H1 (cell line): ENCODE data around the gene CXCL17.

Experiments used
- ASH2L ChIP-seq: fragments of 200-600, 300-600 bp; sonication (generic); IDR thresholded peaks from one replicate; pipeline ENCODE4 v1.7.1; 2017; ENCODE audit warnings: low read length
- CBX8 ChIP-seq: fragments of 300-800, 300-1000 bp; sonication (generic); IDR thresholded peaks from 2 replicates; pipeline ENCODE4 v1.7.1; 2016; ENCODE audit warnings: low read depth, low read length, borderline replicate concordance
- EP300 ChIP-seq, 2 experiments: IDR thresholded peaks; 1 replicate in 1 of 2; 2 replicates in 1 of 2; pipeline ENCODE4 v1.6.1; 2011 to 2012; ENCODE audit warnings: low read depth in 2 of 2, low read length in 2 of 2, mild to moderate bottlenecking in 2 of 2, borderline replicate concordance in 1 of 2, inconsistent platforms in 1 of 2, moderate library complexity in 1 of 2
- EZH2 ChIP-seq: fragments of 200-600 bp; sonication (generic); IDR thresholded peaks from 2 replicates; pipeline ENCODE4 v1.7.1; 2012; ENCODE audit warnings: low read depth, mild to moderate bottlenecking, moderate library complexity, low read length, inconsistent platforms; ENCODE audit not compliant: severe bottlenecking
- GABPA ChIP-seq: IDR thresholded peaks from 2 replicates; pipeline ENCODE4 v1.6.1; 2011; ENCODE audit warnings: mild to moderate bottlenecking, low read length, moderate library complexity, borderline replicate concordance; ENCODE audit not compliant: insufficient read depth
- JUN ChIP-seq: IDR thresholded peaks from 2 replicates; pipeline ENCODE4 v1.6.1; 2011; ENCODE audit warnings: low read depth, mild to moderate bottlenecking, improper control_type of control experiment, low read length
- RFX5 ChIP-seq: IDR thresholded peaks from 2 replicates; pipeline ENCODE4 v1.6.1; 2011; ENCODE audit warnings: low read depth, low read length, improper control_type of control experiment, borderline replicate concordance
- RNF2 ChIP-seq: fragments of 200-900, 300-1000 bp; sonication (generic); IDR thresholded peaks from 2 replicates; pipeline ENCODE4 v1.7.1; 2016; ENCODE audit warnings: borderline replicate concordance, low read depth, mild to moderate bottlenecking, antibody characterized with exemption, low read length; ENCODE audit not compliant: poor library complexity, severe bottlenecking; ENCODE audit errors: missing control alignments
- RXRA ChIP-seq: IDR thresholded peaks from 2 replicates; pipeline ENCODE4 v1.6.1; 2011; ENCODE audit warnings: low read depth, mild to moderate bottlenecking, low read length, moderate library complexity; ENCODE audit not compliant: insufficient read depth
- TAF1 ChIP-seq: IDR thresholded peaks from 2 replicates; pipeline ENCODE4 v1.6.1; 2011; ENCODE audit warnings: mild to moderate bottlenecking, low read depth, low read length
- TF ChIP-seq, protein P1 (sequence below), 3 experiments: IDR thresholded peaks; 1 replicate in 2 of 3; 2 replicates in 1 of 3; pipeline versions ENCODE4 v1.5.1 to v1.6.1; 2011; ENCODE audit warnings: low read length in 3 of 3, mild to moderate bottlenecking in 3 of 3, inconsistent platforms in 2 of 3, low read depth in 1 of 3, moderate library complexity in 1 of 3; ENCODE audit not compliant: insufficient read depth in 1 of 3; ENCODE audit errors: control extremely low read depth in 1 of 3

DNA sequence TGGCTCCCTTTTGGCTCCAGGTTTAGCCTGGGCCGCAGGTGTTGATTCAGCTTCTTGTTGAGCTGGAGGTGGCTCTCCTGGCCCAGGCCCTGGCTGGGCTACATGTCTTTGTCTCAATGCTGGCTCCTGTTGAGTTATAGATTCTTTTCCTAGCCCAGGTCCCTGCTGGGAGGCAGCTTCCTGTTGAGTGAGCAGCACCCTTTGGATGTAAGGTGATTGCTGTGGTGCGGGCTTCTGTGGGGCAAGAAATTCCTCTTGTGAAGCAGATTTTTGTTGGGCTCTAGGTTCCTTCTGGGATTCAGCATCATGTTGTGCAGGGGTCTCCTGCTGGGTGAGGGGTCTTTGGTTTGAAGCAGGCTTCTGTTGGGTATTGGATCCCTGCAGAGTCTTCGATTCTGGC lies 16.1 kb downstream of the CXCL17 start:
- TF ChIP-seq, protein P1, sequence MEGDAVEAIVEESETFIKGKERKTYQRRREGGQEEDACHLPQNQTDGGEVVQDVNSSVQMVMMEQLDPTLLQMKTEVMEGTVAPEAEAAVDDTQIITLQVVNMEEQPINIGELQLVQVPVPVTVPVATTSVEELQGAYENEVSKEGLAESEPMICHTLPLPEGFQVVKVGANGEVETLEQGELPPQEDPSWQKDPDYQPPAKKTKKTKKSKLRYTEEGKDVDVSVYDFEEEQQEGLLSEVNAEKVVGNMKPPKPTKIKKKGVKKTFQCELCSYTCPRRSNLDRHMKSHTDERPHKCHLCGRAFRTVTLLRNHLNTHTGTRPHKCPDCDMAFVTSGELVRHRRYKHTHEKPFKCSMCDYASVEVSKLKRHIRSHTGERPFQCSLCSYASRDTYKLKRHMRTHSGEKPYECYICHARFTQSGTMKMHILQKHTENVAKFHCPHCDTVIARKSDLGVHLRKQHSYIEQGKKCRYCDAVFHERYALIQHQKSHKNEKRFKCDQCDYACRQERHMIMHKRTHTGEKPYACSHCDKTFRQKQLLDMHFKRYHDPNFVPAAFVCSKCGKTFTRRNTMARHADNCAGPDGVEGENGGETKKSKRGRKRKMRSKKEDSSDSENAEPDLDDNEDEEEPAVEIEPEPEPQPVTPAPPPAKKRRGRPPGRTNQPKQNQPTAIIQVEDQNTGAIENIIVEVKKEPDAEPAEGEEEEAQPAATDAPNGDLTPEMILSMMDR (IDR thresholded peaks at IDR 0.05; ENCODE audit: control extremely low read depth in 1 of 3, insufficient read depth in 1 of 3, low read depth in 1 of 3, low read length in 3 of 3): no peak
- TF ChIP-seq RXRA: no peak
- TF ChIP-seq TAF1: no peak
- no peak for TF ChIP-seq EZH2
- no peak for TF ChIP-seq CBX8
- TF ChIP-seq EP300 (IDR thresholded peaks at IDR 0.05; ENCODE audit: borderline replicate concordance in 1 of 2, low read depth in 2 of 2, low read length in 2 of 2): no peak
- TF ChIP-seq ASH2L: no peak
- TF ChIP-seq RNF2: no peak
- no peak for TF ChIP-seq RFX5
- no peak for TF ChIP-seq JUN
- no peak for TF ChIP-seq GABPA
